ENCODE data around the gene NOL4L.
"Not testable (repeated sequence)": the region's sequence is repeated elsewhere in the genome, so short reads cannot be mapped to it uniquely, and the experiment has no call there.

NOL4L gene

GRCh38 chr20:32496811-32497533 lies 88.2 kb downstream of the NOL4L start:
- TF ChIP-seq CTCF (IDR thresholded peaks at IDR 0.05; ENCODE audit: insufficient read depth, low read depth, low read length, missing control alignments) = no peak
- no peak for DNase-seq (ENCODE audit: low read depth)
- no peak overlapping the region for H3K4me3 ChIP-seq (ENCODE audit: low read depth, low read length)

- DNase-seq (ENCODE audit: low read depth) = no peak
Measured at GRCh38 chr20:32495949-32496348, 89.2 kb downstream of the NOL4L start.

GRCh38 chr20:32495217-32495565 lies 89.9 kb downstream of the NOL4L start:
- H3K4me3 ChIP-seq (ENCODE audit: low read depth, low read length) = no peak overlapping the region
- no peak for DNase-seq (ENCODE audit: low read depth)
- TF ChIP-seq CTCF (IDR thresholded peaks at IDR 0.05; ENCODE audit: insufficient read depth, low read depth, low read length, missing control alignments) = no peak

More at GRCh38 chr20:32495949-32496348, 89.2 kb downstream of the NOL4L start:
- H3K4me3 ChIP-seq (ENCODE audit: low read depth, low read length) = no peak overlapping the region
- TF ChIP-seq CTCF (IDR thresholded peaks at IDR 0.05; ENCODE audit: insufficient read depth, low read depth, low read length, missing control alignments) = no peak

- TF ChIP-seq CTCF (IDR thresholded peaks at IDR 0.05; ENCODE audit: insufficient read depth, low read depth, low read length, missing control alignments) = no peak
- no peak for DNase-seq (ENCODE audit: low read depth)
- H3K4me3 ChIP-seq (ENCODE audit: low read depth, low read length) = no peak overlapping the region
Measured at GRCh38 chr20:32494483-32495216, 90.5 kb downstream of the NOL4L start.

GRCh38 chr20:32493356-32493755 lies 91.8 kb downstream of the NOL4L start:
- DNase-seq (ENCODE audit: low read depth) = no peak
- no peak for TF ChIP-seq CTCF (IDR thresholded peaks at IDR 0.05; ENCODE audit: insufficient read depth, low read depth, low read length, missing control alignments)

GRCh38 chr20:32491764-32492151 lies 93.4 kb downstream of the NOL4L start:
- not testable (repeated sequence) for H3K4me3 ChIP-seq (ENCODE audit: low read depth, low read length); DNase-seq (ENCODE audit: low read depth)

More at GRCh38 chr20:32493356-32493755, 91.8 kb downstream of the NOL4L start:
- H3K4me3 ChIP-seq (ENCODE audit: low read depth, low read length) = no peak overlapping the region

- no peak overlapping the region for H3K4me3 ChIP-seq (ENCODE audit: low read depth, low read length)
- DNase-seq (ENCODE audit: low read depth) = no peak
- TF ChIP-seq CTCF (IDR thresholded peaks at IDR 0.05; ENCODE audit: insufficient read depth, low read depth, low read length, missing control alignments) = no peak
Measured at GRCh38 chr20:32490942-32491763, 94.0 kb downstream of the NOL4L start.
